ENCODE results near the gene CFAP221.

DNA sequence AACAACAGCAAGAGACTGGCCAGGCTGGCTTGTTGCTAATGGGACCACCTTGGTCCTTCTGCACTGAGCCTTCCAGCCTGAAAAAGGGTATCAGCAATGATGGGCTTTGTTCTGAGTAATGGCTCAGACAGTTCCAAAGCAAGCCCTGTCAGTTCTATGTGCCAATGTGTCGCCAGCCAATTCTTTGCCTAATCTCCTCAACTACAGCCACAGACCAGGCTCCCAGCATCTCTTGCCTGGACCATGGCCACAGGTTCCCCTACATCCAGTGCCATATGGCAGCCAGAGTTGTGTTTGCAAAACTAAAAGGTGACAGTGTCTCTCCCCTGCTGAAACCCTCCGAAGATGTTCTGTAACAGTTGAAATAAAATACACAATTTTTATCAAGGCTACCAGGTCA lies 73.2 kb downstream of the CFAP221 start:
- TF ChIP-seq CTCF (IDR thresholded peaks at IDR 0.05) (no peak), POLR2A (IDR thresholded peaks at IDR 0.05) (no peak)
